LNCAP (cell line): ENCODE measurements around the gene PSMD10.

ENCODE experiments used
- CTCF ChIP-seq: fragments of 450-650 bp; IDR thresholded peaks from 2 replicates; pipeline ENCODE4 v1.5.1; 2017; ENCODE audit warnings: mild to moderate bottlenecking

The PSMD10 gene

GRCh38 chrX:108091264-108091877 lies at the start of gene PSMD10, which contains the start of gene ATG4A:
Gene PSMD10, minus strand, starts transcription at chrX:108091542. Its CDS starts 22 bp downstream, at chrX:108091520.
Gene ATG4A, plus strand, starts transcription at chrX:108091778. Its CDS starts 49 bp downstream, at chrX:108091827.
- no peak for TF ChIP-seq CTCF

- TF ChIP-seq CTCF, result peak; percentile 59
Observed at GRCh38 chrX:108138814-108139702, 47.7 kb upstream of the PSMD10 start.

GRCh38 chrX:108134724-108135123 lies 43.4 kb upstream of the PSMD10 start:
- TF ChIP-seq CTCF, result no peak

GRCh38 chrX:108132876-108133275 lies 41.5 kb upstream of the PSMD10 start:
- TF ChIP-seq CTCF, result no peak

- TF ChIP-seq CTCF, result no peak
Observed at GRCh38 chrX:108132034-108132433, 40.7 kb upstream of the PSMD10 start.

GRCh38 chrX:108131471-108131870 lies 40.1 kb upstream of the PSMD10 start:
- TF ChIP-seq CTCF, result no peak

GRCh38 chrX:108130889-108131288 lies 39.5 kb upstream of the PSMD10 start:
- no peak for TF ChIP-seq CTCF
